ENCODE measurements around the gene COX4I1.

- no peak for TF ChIP-seq CTCF (conservative IDR thresholded peaks at IDR 0.05; ENCODE audit: low read depth, low read length)
- no peak for TF ChIP-seq EZH2 (IDR thresholded peaks at IDR 0.05; ENCODE audit: borderline replicate concordance, low read depth, low read length, poor library complexity, severe bottlenecking)
These were observed 2.9 kb upstream of the COX4I1 start for GRCh38 chr16:85796599-85796998.

All from A673 (cell line).